IMR-90 (cell line): Measurements from ENCODE around the gene CALY.

Source experiments
- BHLHE40 ChIP-seq: fragments of 150-350 bp; IDR thresholded peaks from 2 replicates; pipeline ENCODE4 v1.6.1; 2016; ENCODE audit warnings: mild to moderate bottlenecking, low read depth, low read length
- CEBPB ChIP-seq: IDR thresholded peaks from 2 replicates; pipeline ENCODE4 v1.6.1; 2012; ENCODE audit warnings: low read depth, low read length, improper control_type of control experiment
- CTCF ChIP-seq: conservative IDR thresholded peaks from 2 replicates; pipeline ENCODE4 v1.5.1; 2012; ENCODE audit warnings: mild to moderate bottlenecking, low read depth, low read length, improper control_type of control experiment
- ELK1 ChIP-seq: fragments of 150-350 bp; IDR thresholded peaks from 2 replicates; pipeline ENCODE4 v1.6.1; 2016; ENCODE audit warnings: low read depth, mild to moderate bottlenecking, low read length, moderate library complexity, borderline replicate concordance
- FOS ChIP-seq: fragments of 150-350 bp; IDR thresholded peaks from 2 replicates; pipeline ENCODE4 v1.6.1; 2016; ENCODE audit warnings: low read depth, low read length
- MAFK ChIP-seq: IDR thresholded peaks from 2 replicates; pipeline ENCODE4 v1.6.1; 2012; ENCODE audit warnings: low read depth, low read length, improper control_type of control experiment
- MXI1 ChIP-seq: IDR thresholded peaks from 2 replicates; pipeline ENCODE4 v1.6.1; 2012; ENCODE audit warnings: low read depth, mild to moderate bottlenecking, low read length, moderate library complexity, borderline replicate concordance
- NFE2L2 ChIP-seq: fragments of 150-350 bp; IDR thresholded peaks from 2 replicates; pipeline ENCODE4 v1.6.1; 2016; ENCODE audit warnings: low read depth, mild to moderate bottlenecking, low read length
- POLR2A ChIP-seq: IDR thresholded peaks from 2 replicates; pipeline ENCODE4 v1.6.1; 2012; ENCODE audit warnings: mild to moderate bottlenecking, low read depth, low read length
- RAD21 ChIP-seq: IDR thresholded peaks from 2 replicates; pipeline ENCODE4 v1.6.1; 2012; ENCODE audit warnings: low read length, improper control_type of control experiment
- RCOR1 ChIP-seq: IDR thresholded peaks from 2 replicates; pipeline ENCODE4 v1.6.1; 2012; ENCODE audit warnings: mild to moderate bottlenecking, low read length, improper control_type of control experiment; ENCODE audit not compliant: insufficient replicate concordance
- RFX5 ChIP-seq: IDR thresholded peaks from 2 replicates; pipeline ENCODE4 v1.8.0; 2012; ENCODE audit warnings: low read depth, mild to moderate bottlenecking, low read length, moderate library complexity
- SMC3 ChIP-seq: fragments of 150-350 bp; IDR thresholded peaks from 2 replicates; pipeline ENCODE4 v1.6.1; 2016; ENCODE audit warnings: low read depth, mild to moderate bottlenecking, antibody characterized with exemption, low read length, moderate library complexity
- USF2 ChIP-seq: fragments of 150-350 bp; IDR thresholded peaks from 2 replicates; pipeline ENCODE4 v1.6.1; 2017; ENCODE audit warnings: mild to moderate bottlenecking, antibody characterized with exemption, low read length, low read depth

GRCh38 chr10:133370030-133370786, 33.5 kb upstream of the CALY start:
- TF ChIP-seq POLR2A, result no peak
- TF ChIP-seq CTCF, result no peak
- no peak for TF ChIP-seq MXI1
- TF ChIP-seq RFX5, result no peak
- TF ChIP-seq NFE2L2, result no peak
- TF ChIP-seq USF2, result no peak
- no peak for TF ChIP-seq RAD21
- no peak for TF ChIP-seq SMC3
- no peak for TF ChIP-seq RCOR1
- no peak for TF ChIP-seq BHLHE40
- no peak for TF ChIP-seq FOS
- no peak for TF ChIP-seq MAFK
- no peak for TF ChIP-seq ELK1
- no peak for TF ChIP-seq CEBPB
